A549 (cell line): Measurements from ENCODE around the gene ENTPD3. TPM values are rescaled to one million over a fixed set of nuclear protein-coding genes. Genes with fewer than 3 reads are reported as not detected.

Experiments
- ATAC-seq, 2 experiments: fragments of 200-7000 bp in 1 of 2; fragments of >200 bp in 1 of 2; cut with Nextera tagmentation in 1 of 2; cut with Tn5 transposase in 1 of 2; 3 replicates each; pipeline versions ENCODE4 v1.8.0 to v1.9.1; 2018 to 2020; ENCODE audit warnings: mild to moderate bottlenecking in 1 of 2, moderate library complexity in 1 of 2
- CTCF ChIA-PET: fragments of 300-600 bp; sonication (Branson Sonifier 250); formaldehyde crosslinking; extraction: SDS; loops from one replicate; lab custom pipeline; 2021; ENCODE audit warnings: antibody characterized with exemption, inconsistent platforms; lab: Yijun Ruan, JAX
- POLR2A ChIA-PET: fragments of 350-600 bp; formaldehyde crosslinking; extraction: SDS; loops from one replicate; lab custom pipeline; 2021; ENCODE audit warnings: antibody characterized with exemption, inconsistent platforms; lab: Yijun Ruan, JAX
- DNase-seq, 2 experiments: peaks; one replicate each; pipeline versions ENCODE4 v3.0.0 to v3.0.0-alpha.2; 2011 to 2016; ENCODE audit warnings: low read depth in 1 of 2, low spot score in 1 of 2
- FAIRE-seq: peaks from 2 replicates; lab custom pipeline; 2011; peaks lifted over from hg19 to GRCh38; lab: Jason Lieb, UNC
- H3K27ac ChIP-seq, 2 experiments: fragments of >200 bp; sonication (Bioruptor Twin); formaldehyde crosslinking; 3 replicates each; pipeline ENCODE4 v1.5.1; 2016 to 2017
- H3K4me1 ChIP-seq: fragments of >200 bp; sonication (Bioruptor Twin); formaldehyde crosslinking; 3 replicates; pipeline ENCODE4 v1.6.1; 2016
- H3K4me2 ChIP-seq: fragments of >200 bp; sonication (Bioruptor Twin); formaldehyde crosslinking; 3 replicates; pipeline ENCODE4 v1.6.1; 2016
- H3K4me3 ChIP-seq: fragments of >200 bp; sonication (Bioruptor Twin); formaldehyde crosslinking; 3 replicates; pipeline ENCODE4 v1.5.1; 2016
- H3K9me3 ChIP-seq: fragments of >200 bp; sonication (Bioruptor Twin); formaldehyde crosslinking; 3 replicates; pipeline ENCODE4 v1.6.1; 2016
- BHLHE40 ChIP-seq: IDR thresholded peaks from 2 replicates; pipeline ENCODE4 v1.6.1; 2012; ENCODE audit warnings: low read depth, low read length, inconsistent platforms
- CBX8 ChIP-seq: fragments of 200-600 bp; sonication (generic); IDR thresholded peaks from 2 replicates; pipeline ENCODE4 v1.6.1; 2016
- CEBPB ChIP-seq, 2 experiments: fragments of >200 bp in 1 of 2; sonication (Bioruptor Twin) in 1 of 2; formaldehyde crosslinking in 1 of 2; IDR thresholded peaks; 2 replicates each; pipeline ENCODE4 v1.6.1; 2012 to 2016
- CHD2 ChIP-seq: fragments of 150-350 bp; IDR thresholded peaks from 2 replicates; pipeline ENCODE4 v1.6.1; 2014; ENCODE audit warnings: low read length; ENCODE audit not compliant: partially characterized antibody
- CHD4 ChIP-seq: fragments of 200-600 bp; sonication (generic); IDR thresholded peaks from 2 replicates; pipeline ENCODE4 v1.6.1; 2016; ENCODE audit warnings: antibody characterized with exemption, mild to moderate bottlenecking, borderline replicate concordance
- EHMT2 ChIP-seq: fragments of 200-600 bp; sonication (generic); IDR thresholded peaks from 2 replicates; pipeline ENCODE4 v1.6.1; 2016; ENCODE audit warnings: antibody characterized with exemption, low read depth, mild to moderate bottlenecking, moderate library complexity
- ELK1 ChIP-seq: fragments of 150-350 bp; IDR thresholded peaks from 2 replicates; pipeline ENCODE4 v1.6.1; 2014; ENCODE audit warnings: low read depth, mild to moderate bottlenecking, low read length
- ESRRA ChIP-seq: fragments of 150-350 bp; IDR thresholded peaks from 2 replicates; pipeline ENCODE4 v1.6.1; 2014; ENCODE audit warnings: mild to moderate bottlenecking, low read length, borderline replicate concordance
- GATA3 ChIP-seq: IDR thresholded peaks from 2 replicates; pipeline ENCODE4 v1.6.1; 2012; ENCODE audit warnings: borderline replicate concordance
- HEYL ChIP-seq: fragments of 250-450 bp; sonication (Bioruptor Pico); IDR thresholded peaks from 2 replicates; pipeline ENCODE4 v1.8.0; 2021; ENCODE audit warnings: mild to moderate bottlenecking, moderate library complexity
- HOXA7 ChIP-seq: fragments of 250-450 bp; sonication (Bioruptor Pico); IDR thresholded peaks from 2 replicates; pipeline ENCODE4 v1.5.0; 2020; ENCODE audit warnings: mild to moderate bottlenecking, moderate library complexity
- JUN ChIP-seq, 2 experiments: fragments of >200 bp; sonication (Bioruptor Twin); formaldehyde crosslinking; IDR thresholded peaks; 2 replicates in 1 of 2; 3 replicates in 1 of 2; pipeline ENCODE4 v1.6.1; 2016 to 2017
- JUNB ChIP-seq: fragments of >200 bp; sonication (Bioruptor Twin); formaldehyde crosslinking; IDR thresholded peaks from 2 replicates; pipeline ENCODE4 v1.6.1; 2016
- NFE2L2 ChIP-seq: fragments of 150-350 bp; conservative IDR thresholded peaks from 2 replicates; pipeline ENCODE4 v1.6.1; 2014; ENCODE audit warnings: low read length
- NPAS2 ChIP-seq: fragments of 250-450 bp; sonication (Bioruptor Pico); IDR thresholded peaks from 2 replicates; pipeline ENCODE4 v1.8.0; 2022; ENCODE audit warnings: mild to moderate bottlenecking, moderate library complexity, borderline replicate concordance
- NR3C1 ChIP-seq: fragments of >200 bp; sonication (Bioruptor Twin); formaldehyde crosslinking; IDR thresholded peaks from 3 replicates; pipeline ENCODE4 v1.6.1; 2017
- PHF8 ChIP-seq: fragments of 200-600 bp; sonication (generic); IDR thresholded peaks from 2 replicates; pipeline ENCODE4 v1.6.1; 2016; ENCODE audit warnings: low read depth, mild to moderate bottlenecking, antibody characterized with exemption, moderate library complexity, borderline replicate concordance
- POLR2A ChIP-seq: IDR thresholded peaks from 2 replicates; pipeline ENCODE4 v1.6.1; 2012; ENCODE audit warnings: mild to moderate bottlenecking, low read length
- POLR2AphosphoS2 ChIP-seq: conservative IDR thresholded peaks from 2 replicates; pipeline ENCODE4 v1.6.1; 2012; ENCODE audit warnings: low read length, improper control_type of control experiment, inconsistent platforms
- SMC3 ChIP-seq: fragments of >200 bp; sonication (Bioruptor Twin); formaldehyde crosslinking; IDR thresholded peaks from 3 replicates; pipeline ENCODE4 v1.6.1; 2018; ENCODE audit warnings: inconsistent platforms
- TP53 ChIP-seq: fragments of 250-450 bp; sonication (Bioruptor Pico); IDR thresholded peaks from 2 replicates; pipeline ENCODE4 v1.5.0; 2021; ENCODE audit warnings: mild to moderate bottlenecking, moderate library complexity
- ZC3H11A ChIP-seq: fragments of 450-650 bp; IDR thresholded peaks from 2 replicates; pipeline ENCODE4 v1.6.1; 2014; ENCODE audit warnings: antibody characterized with exemption, mild to moderate bottlenecking
- ZNF302 ChIP-seq: fragments of 250-450 bp; sonication (Bioruptor Pico); IDR thresholded peaks from 2 replicates; pipeline ENCODE4 v1.9.0; 2021; ENCODE audit warnings: inconsistent platforms, mild to moderate bottlenecking, moderate library complexity
- WGBS: methylation state at CpG from one replicate; pipeline ENCODE4 v1.1.6; 2017; ENCODE audit errors: missing lambda C conversion rate; 5-methylcytosine and 5-hydroxymethylcytosine counted together
- polyA plus RNA-seq, 4 experiments: library from polyadenylated mRNA; depleted of rRNA in 3 of 4; stranded (reverse); fragments of >200 nt; fragmentation: RNase III in 1 of 4; extraction: RNeasy Plus Mini Kit Qiagen cat#74134 plus additional on column Dnase treatment in 1 of 4; gene quantifications; 2 replicates in 3 of 4; 3 replicates in 1 of 4; pipeline ENCODE4 v1.2.3, GENCODE V29; 2011 to 2017
- TF ChIP-seq, protein P1 (sequence below): fragments of >200 bp; sonication (Bioruptor Twin); formaldehyde crosslinking; IDR thresholded peaks from 3 replicates; pipeline ENCODE4 v1.6.1; 2016

The ENTPD3 gene
- polyA plus RNA-seq, 2 of the 4 experiments (the other 2 are of a cell fraction): not detected

GRCh38 chr3:40414270-40414669 is 27.3 kb downstream of the ENTPD3 start:
- no peak for TF ChIP-seq CBX8
- no peak for TF ChIP-seq ZNF302 (CRISPR knock-in tag)
- TF ChIP-seq PHF8: no peak
- no peak for TF ChIP-seq CHD4
- TF ChIP-seq NR3C1: no peak
- no peak for TF ChIP-seq TP53 (CRISPR knock-in tag)
- TF ChIP-seq JUNB: no peak
- no peak for TF ChIP-seq JUN (IDR thresholded peaks at IDR 0.05)
- no peak for TF ChIP-seq NFE2L2
- no peak for TF ChIP-seq GATA3
- no peak for TF ChIP-seq CEBPB (IDR thresholded peaks at IDR 0.05)
- no peak for TF ChIP-seq EHMT2
- TF ChIP-seq ELK1: no peak
- ChIA-PET CTCF (no interaction called here), POLR2A (no interaction called here)
- H3K9me3 ChIP-seq: no peaks in the 10 kb centered on the region
- no peak for ATAC-seq
- H3K4me1 ChIP-seq: no peaks in the 10 kb centered on the region
- WGBS: 0% methylated on average over 1 of the region's 1 CpG
- no peak for FAIRE-seq
- H3K4me2 ChIP-seq: no peak overlapping the region
- no peak overlapping the region for H3K27ac ChIP-seq
- H3K4me3 ChIP-seq: no peak overlapping the region
- DNase-seq: no peak

DNA sequence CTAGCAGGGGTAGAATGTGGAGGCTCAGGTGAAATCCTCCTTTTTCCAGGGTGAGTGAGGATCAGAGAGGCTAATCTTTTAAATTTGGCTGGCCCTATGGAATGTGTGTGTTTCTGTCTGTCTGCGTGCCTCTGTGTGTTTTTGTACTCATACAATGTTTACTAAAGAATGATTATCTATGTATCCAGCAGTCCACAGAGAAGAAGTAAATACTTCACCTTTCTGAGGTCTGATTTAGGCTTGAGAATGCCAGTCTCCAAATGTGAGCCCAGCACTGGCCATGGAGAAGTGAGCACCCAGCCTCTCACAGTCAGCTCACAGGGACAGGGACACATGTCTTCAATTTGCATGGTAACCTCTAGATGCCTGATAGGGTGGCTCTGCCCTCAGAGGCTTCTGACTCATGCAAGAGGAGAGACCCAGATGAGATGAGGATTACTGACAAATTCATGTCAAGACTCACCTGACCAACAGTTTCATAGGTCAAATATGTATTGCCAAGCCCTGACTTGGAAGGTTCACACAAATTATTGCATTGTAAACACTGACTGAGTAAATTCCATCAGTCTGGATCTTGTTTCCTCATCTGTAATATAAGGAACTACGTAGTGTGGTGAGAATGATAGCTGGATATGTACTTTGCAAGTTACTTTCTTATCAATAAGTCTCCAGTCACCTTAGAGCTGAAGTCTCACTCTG is 31.0 kb downstream of the ENTPD3 start:
- POLR2A ChIA-PET: no interaction called here
- H3K9me3 ChIP-seq: no peaks in the 10 kb centered on the region
- H3K4me3 ChIP-seq: no peak overlapping the region
- DNase-seq (peak in 1 of 2 experiments; percentile 16), ATAC-seq (peak in 1 of 2 experiments; percentile 34; a peak in 2 of 6 replicates), FAIRE-seq (no peak)
- no peak overlapping the region for H3K27ac ChIP-seq
- H3K4me1 ChIP-seq: no peaks in the 10 kb centered on the region
- 21% methylated on average over 2 of the region's 2 CpGs for WGBS
- TF ChIP-seq, protein P1, sequence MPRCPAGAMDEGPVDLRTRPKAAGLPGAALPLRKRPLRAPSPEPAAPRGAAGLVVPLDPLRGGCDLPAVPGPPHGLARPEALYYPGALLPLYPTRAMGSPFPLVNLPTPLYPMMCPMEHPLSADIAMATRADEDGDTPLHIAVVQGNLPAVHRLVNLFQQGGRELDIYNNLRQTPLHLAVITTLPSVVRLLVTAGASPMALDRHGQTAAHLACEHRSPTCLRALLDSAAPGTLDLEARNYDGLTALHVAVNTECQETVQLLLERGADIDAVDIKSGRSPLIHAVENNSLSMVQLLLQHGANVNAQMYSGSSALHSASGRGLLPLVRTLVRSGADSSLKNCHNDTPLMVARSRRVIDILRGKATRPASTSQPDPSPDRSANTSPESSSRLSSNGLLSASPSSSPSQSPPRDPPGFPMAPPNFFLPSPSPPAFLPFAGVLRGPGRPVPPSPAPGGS: no peak
- TF ChIP-seq SMC3 (no peak), HEYL (no peak), BHLHE40 (no peak), CHD4 (no peak), HOXA7 (no peak), PHF8 (no peak), CEBPB (IDR thresholded peaks at IDR 0.05) (no peak)
- H3K4me2 ChIP-seq: no peak overlapping the region
- CTCF ChIA-PET: no interaction called here

DNA sequence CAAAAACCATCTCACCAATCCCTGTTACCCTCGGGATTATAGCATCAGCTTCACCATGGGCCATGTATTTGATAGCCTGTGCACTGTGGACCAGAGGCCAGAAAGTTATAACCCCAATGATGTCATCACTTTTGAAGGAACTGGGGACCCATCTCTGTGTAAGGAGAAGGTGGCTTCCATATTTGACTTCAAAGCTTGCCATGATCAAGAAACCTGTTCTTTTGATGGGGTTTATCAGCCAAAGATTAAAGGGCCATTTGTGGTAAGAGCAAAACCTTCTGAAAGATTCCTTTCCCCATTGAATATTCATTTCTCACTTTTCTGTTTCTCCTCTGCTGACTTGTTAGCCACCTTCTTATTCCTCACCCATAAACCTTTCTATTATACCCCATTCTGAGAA is 35.9 kb downstream of the ENTPD3 start:
- no peak for TF ChIP-seq NPAS2 (CRISPR knock-in tag)
- TF ChIP-seq ESRRA: no peak
- no peak for TF ChIP-seq POLR2A
- no peak for TF ChIP-seq CHD2
- TF ChIP-seq ZC3H11A: no peak
- no peak for TF ChIP-seq POLR2AphosphoS2
- no peak for TF ChIP-seq ELK1
- POLR2A ChIA-PET: no interaction called here

More for the DNA sequence above, 35.9 kb downstream of the ENTPD3 start:
- DNase-seq (no peak), FAIRE-seq (no peak), ATAC-seq (no peak)
- Histone ChIP-seq H3K4me2 (no peak overlapping the region), H3K4me3 (no peak overlapping the region), H3K27ac (no peak overlapping the region), H3K4me1 (no peaks in the 10 kb centered on the region), H3K9me3 (no peaks in the 10 kb centered on the region)
- WGBS: 0% methylated on average over 1 of the region's 1 CpG
- CTCF ChIA-PET: interaction anchor here (0.6 kb wide), 1 partner anchor 34 kb away, joined by 3 read pairs; no protein-coding TSS in a partner anchor
